HG02938 (cell line): Measurements from ENCODE around the gene PPIF.
A peak's percentile ranks its signal among the peaks of the same experiment; 100 is the strongest.
"Not testable (repeated sequence)": the region's sequence is repeated elsewhere in the genome, so short reads cannot be mapped to it uniquely, and the experiment has no call there.

ENCODE experiments used
- ATAC-seq: cut with Tn5 transposase; IDR thresholded peaks from one replicate; pipeline ENCODE4 v1.9.1; 2021; ENCODE audit warnings: mild to moderate bottlenecking, moderate library complexity; ENCODE audit not compliant: unreplicated experiment

Gene PPIF

DNA sequence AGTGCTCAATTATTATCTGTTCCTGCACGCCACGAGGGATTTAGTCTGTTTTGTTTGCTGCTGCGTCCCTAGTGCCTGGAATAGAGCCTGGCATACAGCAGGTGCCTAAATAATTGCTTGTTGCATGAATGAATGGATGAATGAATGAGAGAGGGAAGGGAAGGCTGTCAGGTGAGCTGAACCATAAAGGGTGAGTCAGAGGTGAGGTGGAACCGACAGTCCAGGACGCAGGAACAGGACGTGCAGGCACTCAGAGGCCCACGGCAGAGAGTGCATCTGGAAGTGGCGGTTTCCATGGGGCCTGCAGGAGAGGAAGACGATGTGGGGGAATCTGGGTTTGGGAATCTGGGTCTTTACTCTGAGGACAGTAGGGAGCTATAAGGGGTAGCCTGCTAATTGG, 17.7 kb upstream of the PPIF start:
- no peak for ATAC-seq

DNA sequence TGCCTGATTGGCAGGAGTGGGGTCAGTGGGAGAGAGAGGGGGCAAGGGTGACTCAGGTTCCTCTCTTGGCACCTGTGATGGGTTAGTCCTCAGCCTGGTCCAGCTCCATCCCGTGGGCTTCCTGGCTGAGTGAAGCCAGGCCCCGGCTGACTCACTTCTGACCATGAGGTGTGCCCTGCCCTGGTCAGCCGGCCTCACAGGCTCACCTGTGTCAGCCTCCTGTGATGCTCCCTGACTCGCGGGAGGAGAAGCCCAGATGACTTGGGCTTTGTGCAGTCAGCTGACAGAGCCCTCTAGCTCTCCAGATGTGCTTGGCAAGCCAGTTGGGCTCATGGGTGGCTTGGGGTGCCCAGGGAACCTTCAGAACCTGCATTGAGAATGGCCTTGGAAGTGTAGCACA, 16.0 kb upstream of the PPIF start:
- peak; percentile 18 for ATAC-seq

- peak; percentile 70 for ATAC-seq
Measured at GRCh38 chr10:79331709-79332108, 15.6 kb upstream of the PPIF start.

DNA sequence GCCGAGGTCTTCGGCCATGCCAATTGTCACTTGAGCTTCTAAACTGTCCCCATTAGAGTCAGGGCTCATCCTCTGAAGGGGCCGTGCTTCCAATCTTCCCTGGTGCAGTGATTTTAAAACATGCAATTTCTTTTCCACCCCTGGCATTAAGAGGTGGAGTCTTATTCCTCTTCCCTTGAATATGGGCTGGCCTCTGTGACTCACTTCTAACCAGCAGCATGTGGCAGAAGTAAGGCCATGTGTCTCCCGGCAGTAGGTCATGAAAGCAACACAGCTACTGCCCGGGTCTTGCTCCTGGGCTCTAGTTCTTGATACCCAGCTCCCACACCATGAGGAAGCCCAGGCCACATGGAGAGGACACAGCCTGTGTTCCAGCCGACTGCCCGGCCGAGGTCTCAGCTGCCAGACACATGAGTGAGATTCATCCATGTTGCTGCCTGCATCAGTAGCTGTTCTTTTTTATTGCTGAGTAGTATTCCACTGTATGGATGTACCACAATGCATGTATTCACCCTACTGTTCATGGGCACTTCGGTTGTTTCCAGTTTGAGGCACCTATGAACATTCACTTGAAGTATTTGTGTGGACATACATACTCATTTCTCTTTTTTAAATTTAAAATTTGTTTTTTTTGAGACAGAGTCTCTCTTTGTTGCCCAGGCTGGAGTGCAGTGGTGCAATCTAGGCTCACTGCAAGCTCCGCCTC, 14.5 kb upstream of the PPIF start:
- not testable (repeated sequence) for ATAC-seq

DNA sequence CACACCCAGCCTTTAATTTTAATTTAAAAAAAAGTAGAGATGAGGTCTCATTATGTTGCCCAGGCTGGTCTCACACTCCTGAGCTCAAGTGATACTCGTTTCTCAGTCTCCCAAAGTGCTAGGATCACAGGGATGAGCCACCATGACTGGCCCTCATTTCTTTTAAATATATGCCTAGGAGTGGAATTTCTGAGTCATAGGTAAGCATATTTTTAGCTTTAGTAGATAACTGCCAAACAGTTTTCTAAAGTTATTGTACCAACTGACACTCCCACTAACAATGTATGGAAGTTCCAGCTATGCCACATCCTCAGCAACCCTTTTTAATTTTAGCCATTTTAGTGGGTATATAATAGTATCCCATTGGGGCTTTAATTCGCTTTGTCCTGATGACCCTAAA, 13.8 kb upstream of the PPIF start:
- ATAC-seq: no peak

DNA sequence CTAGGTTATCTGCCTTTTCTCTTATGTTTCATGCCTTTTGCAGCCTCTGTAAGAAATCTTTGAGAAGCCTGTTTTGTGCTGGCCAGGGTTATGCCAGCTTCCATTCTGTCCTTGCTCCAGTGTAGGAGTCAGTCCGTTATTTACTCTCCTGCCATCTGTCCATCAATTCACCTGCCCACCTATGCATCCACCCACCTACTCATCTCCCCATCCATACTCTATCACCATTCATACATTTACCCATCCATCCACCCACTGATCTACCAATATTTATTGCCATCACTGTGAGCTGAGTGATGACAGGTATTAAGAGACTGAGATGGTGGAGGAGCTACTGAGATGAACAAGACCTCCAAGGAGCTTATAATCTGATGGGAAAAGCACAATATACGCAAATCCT, 12.7 kb upstream of the PPIF start:
- ATAC-seq: no peak

DNA sequence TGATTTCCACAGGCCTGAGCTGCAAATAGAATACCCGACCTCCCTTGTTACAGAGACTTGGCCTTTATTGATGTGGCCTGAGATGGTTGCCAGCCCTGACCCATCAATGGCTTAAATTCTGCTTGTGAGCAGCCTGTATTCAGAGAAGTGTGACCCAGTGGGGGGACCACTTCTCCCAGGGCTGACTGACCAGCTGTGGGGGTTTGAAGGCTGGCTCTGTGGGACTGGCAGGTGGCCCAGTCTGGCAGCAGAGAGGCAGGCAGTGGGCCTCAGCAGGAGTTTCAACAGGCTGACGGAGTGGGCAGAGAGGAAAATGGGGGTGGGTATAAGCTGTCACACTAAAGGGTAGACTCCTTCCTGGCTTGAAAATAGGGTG, 12.2 kb upstream of the PPIF start:
- no peak for ATAC-seq

GRCh38 chr10:79335470-79336235, 11.6 kb upstream of the PPIF start:
- no peak for ATAC-seq

GRCh38 chr10:79336276-79336675, 11.0 kb upstream of the PPIF start:
- ATAC-seq: no peak

GRCh38 chr10:79336739-79337138, 10.5 kb upstream of the PPIF start:
- ATAC-seq: no peak

DNA sequence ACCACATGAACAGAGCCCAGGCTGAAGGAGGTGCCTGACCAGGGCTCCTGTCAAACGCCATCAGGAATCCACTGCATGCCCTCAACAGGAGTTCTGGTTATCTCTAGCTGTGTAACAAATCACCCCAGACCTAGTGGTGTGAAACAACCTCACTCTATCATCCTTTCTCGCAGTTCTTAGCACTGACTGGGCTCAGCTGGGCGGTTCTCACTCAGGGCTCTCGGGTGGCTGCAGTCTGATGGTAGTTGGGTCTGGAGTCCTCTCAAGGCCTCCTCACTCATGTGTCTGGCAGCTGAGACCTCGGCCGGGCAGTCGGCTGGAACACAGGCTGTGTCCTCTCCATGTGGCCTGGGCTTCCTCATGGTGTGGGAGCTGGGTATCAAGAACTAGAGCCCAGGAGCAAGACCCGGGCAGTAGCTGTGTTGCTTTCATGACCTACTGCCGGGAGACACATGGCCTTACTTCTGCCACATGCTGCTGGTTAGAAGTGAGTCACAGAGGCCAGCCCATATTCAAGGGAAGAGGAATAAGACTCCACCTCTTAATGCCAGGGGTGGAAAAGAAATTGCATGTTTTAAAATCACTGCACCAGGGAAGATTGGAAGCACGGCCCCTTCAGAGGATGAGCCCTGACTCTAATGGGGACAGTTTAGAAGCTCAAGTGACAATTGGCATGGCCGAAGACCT, 9.3 kb upstream of the PPIF start:
- not testable (repeated sequence) for ATAC-seq

- ATAC-seq: no peak
Measured at GRCh38 chr10:79339266-79339665, 8.0 kb upstream of the PPIF start.

GRCh38 chr10:79340646-79341244, 6.5 kb upstream of the PPIF start:
- no peak for ATAC-seq

DNA sequence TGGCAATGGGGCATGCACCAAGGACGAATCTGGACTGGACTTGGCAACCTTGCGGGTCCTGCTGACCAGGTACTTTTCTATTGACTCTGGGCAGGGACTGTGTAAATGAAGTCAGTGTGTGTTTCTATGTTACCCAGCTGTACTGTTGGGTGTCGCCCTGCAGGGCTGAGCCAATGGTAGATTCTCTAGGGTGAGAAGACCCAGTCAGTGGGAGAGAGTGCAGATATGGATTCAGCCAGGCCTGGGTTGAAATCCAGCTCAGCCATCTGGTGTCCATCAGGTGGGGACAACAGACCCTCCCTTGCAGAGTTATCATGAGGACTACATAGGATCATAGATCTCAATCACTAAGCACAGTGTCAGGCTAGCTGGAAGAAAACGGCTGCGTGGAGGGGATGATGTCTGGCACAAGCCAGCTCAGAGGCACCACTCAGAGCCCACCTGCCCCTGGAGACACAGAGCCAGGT, 4.9 kb upstream of the PPIF start:
- no peak for ATAC-seq

GRCh38 chr10:79342811-79343561, 4.3 kb upstream of the PPIF start:
- ATAC-seq: no peak

GRCh38 chr10:79344502-79345195, 2.6 kb upstream of the PPIF start:
- no peak for ATAC-seq

DNA sequence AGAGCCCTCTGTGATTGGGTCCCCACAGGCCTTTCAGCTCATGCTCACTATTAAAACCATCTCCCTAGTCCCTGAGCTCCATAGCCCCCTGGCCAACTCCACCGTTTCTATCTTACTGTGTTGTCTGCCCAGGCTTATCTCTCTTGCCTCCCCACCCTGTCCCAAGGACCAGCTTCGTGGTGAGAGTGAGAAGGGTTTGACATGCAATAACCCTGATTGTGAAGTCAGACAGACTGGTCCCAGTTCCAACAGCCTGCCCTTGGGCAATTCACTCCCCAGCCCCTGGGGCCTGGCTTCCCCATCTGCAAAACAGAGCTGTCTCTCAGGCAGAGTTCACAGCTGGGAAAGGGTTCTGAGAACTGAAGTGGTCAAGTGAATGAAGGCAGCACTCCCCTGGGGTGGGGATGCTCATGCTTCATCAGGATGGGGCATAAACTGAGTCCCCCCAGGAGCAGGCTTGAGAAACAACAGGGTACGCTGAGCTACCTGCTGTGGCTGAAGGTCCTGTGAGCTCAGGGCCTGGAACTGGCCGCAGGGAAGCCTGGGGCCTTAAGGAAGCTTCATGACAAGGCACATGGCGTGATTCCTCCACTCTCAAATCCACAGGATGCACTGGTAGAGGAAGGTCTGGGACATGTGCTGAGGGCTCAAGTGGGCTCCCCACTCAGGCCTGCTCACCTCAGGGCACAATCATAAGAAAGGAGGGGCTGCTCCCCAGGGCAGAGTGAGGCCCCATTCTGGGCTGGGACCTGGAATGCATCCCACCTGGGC, 1.8 kb upstream of the PPIF start:
- no peak for ATAC-seq

DNA sequence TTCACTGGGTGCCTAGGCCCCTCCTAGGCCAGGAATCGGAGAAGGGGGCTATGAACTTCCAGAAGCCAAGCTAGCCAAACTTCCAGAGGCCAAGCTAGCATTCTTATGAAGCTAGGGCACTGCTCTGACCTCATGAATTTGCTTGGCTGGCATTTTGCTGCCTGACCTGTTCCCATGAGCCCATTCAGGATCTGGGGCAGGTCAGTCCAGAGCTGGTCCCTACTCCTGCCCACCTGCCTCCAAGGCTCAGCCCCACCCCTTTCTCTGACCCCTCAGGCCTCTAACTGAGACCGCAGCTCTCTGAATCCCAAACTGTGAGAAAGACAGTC, 1.3 kb upstream of the PPIF start:
- ATAC-seq: no peak

DNA sequence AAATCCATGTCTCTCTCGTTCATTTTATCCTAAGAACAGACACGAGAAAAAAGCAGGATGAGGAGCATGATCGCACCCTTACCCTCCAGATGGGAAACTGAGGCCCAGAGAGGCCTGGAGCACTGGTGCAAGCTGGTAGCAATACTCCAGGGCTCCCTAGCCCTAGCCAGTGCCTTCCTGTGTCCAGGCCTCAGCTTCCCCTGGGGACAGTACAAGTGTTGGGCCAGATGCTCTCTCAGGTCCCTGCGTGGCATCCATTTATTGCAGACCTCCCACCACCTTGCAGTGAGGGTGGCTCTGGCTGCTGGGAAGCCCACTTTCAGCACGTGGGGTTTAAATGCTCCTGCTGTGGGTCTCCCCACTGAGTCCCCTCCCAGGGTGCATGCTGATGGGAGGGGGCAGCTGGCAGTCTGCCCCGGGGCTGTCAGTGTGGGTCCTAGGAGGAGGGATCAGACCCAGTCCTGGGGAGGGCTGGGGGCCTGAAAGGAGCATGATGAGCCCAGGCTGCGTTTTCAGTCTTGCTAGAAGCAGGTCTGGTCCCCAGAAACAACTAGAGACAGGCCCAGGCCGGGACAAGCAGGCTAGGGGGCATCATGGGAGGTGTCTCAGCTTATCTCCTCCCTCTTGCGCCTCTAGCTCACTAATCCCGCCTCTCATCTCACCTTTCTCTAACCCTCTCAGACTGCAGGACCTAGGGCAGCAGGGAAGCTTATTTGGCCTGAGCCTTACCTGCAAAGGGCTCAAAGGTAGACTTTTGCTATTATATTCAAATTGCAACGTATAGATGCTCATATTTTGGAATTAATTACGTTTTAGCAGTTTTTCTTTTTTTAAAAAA, 662 bp upstream of the PPIF start:
- ATAC-seq: peak; percentile 1
